HG03025 (cell line): Measurements from ENCODE around the gene SENP8.
"Not testable (repeated sequence)": the region's sequence is repeated elsewhere in the genome, so short reads cannot be mapped to it uniquely, and the experiment has no call there.

Experiments used
- ATAC-seq: cut with Tn5 transposase; IDR thresholded peaks from one replicate; pipeline ENCODE4 v1.9.1; 2021; ENCODE audit warnings: mild to moderate bottlenecking, moderate library complexity; ENCODE audit not compliant: unreplicated experiment, low FRiP score

SENP8 gene

DNA sequence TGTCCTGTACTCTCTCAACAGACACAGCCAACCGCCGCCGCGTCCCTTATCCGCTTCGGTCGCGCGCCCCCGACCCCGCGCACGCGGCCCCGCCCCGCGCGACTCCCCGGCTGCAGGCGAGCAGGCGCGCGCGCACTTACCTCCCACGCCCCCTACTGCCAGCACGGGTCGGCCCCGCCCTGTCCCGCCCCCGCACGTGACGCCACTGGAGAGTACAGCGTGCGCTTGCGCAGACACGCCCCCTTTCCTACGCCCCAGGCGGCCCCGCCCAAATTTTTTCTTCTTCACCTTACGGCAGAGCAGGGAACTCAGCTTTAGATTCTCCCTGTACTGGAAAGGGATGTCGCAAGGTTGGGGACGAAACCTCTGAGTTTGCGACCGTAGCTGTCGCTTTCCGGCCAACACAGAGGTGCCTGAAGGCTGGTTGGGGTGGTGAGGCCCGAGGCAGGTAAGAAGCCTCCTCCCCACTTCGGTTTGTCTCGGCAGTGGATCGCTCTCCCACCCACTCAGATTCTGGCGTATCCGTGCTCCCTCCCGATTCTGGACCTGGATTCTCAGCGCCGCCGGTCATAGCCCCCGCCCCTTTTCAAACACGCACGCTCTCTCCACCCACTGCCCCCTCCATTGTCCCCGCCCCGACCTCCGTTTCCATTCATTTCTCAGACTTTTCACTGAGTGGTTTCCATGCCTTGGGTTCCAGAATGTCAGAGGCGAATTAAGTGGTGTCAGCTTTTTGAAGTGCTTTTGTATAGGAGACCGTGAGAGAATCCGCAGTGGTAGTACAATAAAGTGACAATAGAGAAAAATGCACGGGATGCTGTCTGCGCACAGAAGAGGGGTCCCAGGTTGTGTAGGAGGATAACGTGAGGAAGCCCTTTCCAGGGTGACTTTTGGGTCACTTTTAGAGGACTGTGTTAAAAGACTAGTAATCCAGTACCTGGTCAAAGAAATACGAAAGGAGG lies at the start of gene SENP8, which contains the start of gene MYO9A:
Gene SENP8, plus strand, starts transcription at position 387 of the 962 bp plus-strand sequence. CDS start 21,221 bp downstream, outside the sequence.
Gene MYO9A, minus strand, starts transcription at position 134 of the 962 bp plus-strand sequence. CDS start 71,587 bp downstream, outside the sequence.
- ATAC-seq: peak; percentile 68

DNA sequence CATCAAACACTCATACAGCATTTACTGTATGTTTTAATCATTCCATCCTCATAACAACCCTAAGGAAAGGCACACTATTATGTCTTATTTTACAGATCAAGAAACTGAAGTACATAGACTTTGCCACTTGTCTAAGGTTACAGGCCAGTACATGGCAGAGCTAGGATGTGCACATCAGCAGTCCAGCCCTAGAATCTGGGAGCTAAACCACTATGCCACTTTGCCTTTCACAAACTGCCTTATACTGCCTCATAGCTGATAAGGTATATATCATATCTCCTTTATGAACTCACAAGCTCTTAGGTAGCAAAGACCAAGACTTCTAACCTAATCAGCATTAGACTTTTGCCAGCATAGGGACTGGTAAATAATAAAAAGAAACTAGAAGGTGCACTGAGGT lies 49.3 kb upstream of the SENP8 start:
- ATAC-seq: no peak

DNA sequence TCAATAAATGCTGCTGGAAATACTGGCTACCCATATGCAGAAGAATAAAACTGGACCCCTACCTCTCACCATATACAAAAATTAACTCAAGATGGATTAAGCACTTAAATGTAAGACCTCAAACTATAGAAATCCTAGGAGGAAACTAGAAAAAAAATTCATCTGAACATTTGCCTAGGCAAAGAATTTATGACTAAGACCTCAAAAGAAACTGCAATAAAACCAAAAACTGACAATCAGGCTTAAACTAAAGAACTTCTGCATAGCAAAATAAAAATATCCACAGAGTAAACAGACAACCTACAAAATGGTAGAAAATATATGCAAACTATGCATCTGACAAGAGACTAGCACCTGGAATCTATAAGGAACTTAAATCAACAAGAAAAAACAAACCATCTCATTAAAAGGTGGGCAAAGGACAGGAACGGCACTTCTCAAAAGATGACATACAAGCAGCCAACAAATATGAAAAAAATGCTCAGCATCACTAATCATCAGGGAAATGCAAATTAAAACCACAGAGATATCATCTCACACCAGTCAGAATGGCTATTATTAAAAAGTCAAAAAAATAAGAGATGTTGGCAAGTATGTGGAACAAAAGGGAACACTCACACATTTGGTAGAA lies 47.3 kb upstream of the SENP8 start:
- no peak for ATAC-seq

DNA sequence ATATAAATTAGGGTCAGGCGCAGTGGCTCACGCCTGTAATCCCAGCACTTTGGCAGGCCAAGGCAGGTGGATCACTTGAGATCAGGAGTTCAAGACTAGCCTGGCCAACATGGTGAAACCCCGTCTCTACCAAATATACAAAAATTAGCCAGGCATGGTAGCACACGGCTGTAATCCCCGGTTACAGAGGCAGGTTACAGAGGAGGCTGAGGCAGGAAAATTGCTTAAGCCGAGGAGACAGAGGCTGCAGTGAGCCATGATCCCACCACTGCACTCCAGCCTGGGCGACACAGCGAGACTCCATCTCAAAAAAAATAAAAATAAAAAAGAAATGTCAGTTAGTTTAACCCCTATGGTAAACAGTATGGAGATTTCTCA lies 46.8 kb upstream of the SENP8 start:
- not testable (repeated sequence) for ATAC-seq

DNA sequence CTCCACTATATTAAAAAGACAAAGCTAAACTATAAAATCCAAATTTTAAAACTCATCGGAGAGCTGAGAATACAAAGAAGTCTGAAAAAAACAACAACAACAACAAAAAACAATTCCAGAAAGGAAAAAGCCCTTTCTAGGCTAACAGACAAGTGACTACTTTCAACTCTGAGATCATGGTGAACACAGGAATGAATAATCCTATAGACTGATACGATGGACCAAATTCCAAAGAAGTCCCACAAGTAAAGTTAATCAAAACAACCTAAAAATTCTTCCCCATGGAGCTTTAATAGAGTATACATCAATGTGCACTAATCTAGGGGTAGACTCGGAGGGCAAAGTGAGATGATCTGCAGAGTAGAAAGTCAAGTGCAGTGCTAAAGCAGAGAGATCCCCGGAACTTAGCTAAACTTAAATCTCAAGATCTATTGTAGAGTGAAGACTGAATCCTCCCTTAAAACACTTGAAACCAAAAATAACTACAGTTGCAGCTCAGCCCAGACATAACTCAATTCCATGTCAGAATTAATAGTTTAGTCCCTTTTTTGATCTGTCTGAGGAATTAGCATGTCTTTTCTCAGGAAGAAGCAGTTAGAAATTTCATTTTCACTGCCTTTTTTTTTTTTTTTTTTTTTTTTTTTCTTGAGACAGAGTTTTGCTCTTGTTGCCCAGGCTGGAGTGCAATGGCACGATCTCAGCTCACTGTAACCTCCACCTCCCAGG lies 43.7 kb upstream of the SENP8 start:
- ATAC-seq: no peak

DNA sequence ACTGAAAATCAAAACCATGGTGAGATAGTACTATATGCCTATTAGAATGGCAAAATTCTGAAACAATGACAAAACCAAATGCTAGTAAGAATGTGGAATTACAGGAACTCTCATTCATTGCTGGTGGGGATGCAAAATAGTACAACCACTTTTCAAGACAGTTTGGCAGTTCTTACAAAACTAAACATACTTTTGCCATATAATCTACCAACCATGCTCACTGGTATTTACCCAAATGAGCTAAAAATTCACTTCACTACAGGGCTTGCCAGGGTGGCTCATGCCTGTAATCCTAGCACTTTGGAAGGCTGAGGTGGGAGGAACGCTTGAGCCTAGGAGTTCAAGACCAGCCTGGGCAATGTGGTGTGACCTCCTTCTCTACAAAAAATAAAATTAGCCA lies 40.3 kb upstream of the SENP8 start:
- ATAC-seq: no peak

DNA sequence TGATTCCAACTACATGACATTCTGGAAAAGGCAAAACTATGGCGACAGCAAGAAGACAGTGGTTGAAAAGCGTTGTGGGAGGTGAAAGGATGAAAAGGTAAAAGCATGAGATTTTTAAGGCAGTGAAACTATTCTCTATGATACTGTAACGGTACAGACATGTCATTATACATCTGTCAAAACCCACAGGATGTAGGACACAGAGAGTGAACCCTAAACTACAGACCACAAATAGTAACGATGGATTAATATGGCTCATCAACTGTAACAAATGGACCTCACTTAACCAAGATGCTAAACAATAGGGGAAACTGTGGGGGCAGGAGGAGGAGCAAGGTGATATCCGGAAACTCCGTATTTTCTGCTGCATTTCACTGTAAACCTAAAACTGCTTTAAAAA lies 39.3 kb upstream of the SENP8 start:
- ATAC-seq: no peak

DNA sequence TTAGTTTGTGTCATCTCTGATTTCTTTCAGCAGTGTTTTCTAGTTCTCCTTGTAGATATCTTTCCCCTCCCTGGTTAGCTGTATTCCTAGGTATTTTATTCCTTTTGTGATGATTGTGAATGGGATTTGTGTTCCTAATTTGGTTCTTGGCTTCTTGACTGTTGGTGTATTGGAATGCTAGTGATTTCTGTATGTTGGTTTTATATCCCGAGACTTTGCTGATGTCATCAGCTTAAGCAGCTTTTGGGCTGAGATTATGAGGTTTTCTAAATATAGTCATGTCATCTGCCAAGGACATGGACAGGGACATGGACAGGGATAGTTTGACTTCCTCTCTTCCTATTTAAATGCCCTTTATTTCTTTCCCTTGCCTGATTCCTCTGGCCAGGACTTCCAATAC lies 36.0 kb upstream of the SENP8 start:
- ATAC-seq: no peak

GRCh38 chr15:72086010-72086697 lies 32.0 kb upstream of the SENP8 start:
- no peak for ATAC-seq

DNA sequence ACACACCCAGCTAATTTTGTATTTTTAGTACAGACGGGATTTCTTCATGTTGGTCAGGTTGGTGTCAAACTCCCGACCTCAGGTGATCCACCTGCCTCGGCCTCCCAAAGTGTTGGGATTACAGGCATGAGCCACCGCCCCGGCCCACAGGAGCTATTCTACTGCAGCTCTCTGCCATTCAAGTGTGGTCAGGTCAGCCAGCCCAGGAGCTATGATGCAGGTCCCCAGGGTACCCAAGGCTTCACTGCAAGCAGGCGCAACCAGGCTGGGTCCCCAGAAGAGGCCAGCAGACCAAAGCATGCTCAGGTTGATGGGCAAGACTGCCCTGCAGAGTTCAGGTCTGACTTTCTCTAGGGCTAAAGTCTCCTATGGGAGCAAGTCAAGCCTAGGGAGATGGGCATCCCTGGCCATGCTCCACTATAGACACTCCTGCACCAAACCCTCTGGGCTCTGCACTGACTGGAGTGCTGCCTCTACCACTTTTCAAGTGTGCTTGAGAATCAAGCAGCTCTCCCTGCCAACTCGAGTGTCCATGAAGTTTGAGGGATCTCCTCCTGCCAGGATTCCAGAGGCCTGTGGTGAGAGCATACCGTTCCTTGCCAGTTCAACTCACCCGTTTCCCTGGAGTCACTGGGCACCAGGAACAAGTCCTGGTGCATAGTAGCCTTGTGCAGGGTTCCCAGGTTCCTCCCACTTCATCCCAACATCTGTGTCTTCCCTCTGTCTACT lies 31.1 kb upstream of the SENP8 start:
- no peak for ATAC-seq

DNA sequence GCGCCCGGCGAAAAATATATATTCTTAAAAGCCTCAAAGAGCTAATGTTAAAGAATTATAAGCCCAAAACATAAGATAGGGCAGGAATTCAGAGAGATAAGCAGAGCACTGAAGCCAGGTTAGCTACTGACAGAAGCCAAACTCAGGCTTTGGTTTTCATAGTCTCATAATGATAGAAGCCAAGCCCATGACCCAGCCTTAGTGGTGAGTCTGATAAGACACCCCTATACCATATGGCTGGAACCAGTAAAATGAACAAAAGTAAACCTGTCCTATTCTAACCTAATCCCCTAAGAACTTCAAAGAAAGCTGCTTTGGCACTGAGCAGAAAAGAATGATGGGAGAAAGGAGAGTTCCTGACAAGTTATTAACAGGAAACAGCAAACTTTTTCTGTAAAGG lies 26.2 kb upstream of the SENP8 start:
- ATAC-seq: no peak

GRCh38 chr15:72092691-72093090 lies 25.5 kb upstream of the SENP8 start:
- ATAC-seq: no peak

DNA sequence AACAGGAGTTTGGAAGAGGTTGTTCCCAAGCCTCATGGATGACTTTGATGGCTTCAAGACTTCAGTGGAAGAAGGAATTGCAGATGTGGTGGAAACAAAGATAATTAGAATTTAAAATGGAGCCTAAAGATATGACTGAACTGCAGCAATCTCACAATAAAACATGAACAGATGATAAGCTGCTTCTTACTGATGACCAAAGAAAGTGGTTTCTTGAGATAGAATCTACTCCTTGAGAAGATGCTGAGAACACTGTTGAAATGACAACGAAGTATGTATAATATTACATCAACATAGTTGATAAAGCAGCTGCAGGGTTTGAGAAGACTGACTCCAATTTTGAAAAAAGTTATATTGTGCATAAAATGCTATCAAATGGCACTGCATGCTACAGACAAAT lies 21.4 kb upstream of the SENP8 start:
- ATAC-seq: no peak

GRCh38 chr15:72098040-72098439 lies 20.2 kb upstream of the SENP8 start:
- no peak for ATAC-seq

GRCh38 chr15:72099155-72099554 lies 19.0 kb upstream of the SENP8 start:
- ATAC-seq: no peak

DNA sequence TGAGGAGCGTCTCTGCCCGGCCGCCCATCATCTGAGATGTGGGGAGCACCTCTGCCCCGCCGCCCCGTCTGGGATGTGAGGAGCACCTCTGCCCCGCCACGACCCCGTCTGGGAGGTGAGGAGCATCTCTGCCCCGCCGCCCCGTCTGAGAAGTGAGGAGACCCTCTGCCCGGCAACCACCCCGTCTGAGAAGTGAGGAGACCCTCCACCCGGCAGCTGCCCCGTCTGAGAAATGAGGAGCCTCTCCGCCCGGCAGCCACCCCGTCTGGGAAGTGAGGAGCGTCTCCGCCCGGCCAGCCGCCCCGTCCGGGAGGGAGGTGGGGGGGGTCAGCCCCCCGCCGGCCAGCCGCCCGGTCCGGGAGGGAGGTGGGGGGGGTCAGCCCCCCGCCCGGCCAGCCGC lies 17.7 kb upstream of the SENP8 start:
- ATAC-seq: not testable (repeated sequence)

- no peak for ATAC-seq
Measured at GRCh38 chr15:72105111-72105510, 13.1 kb upstream of the SENP8 start.

DNA sequence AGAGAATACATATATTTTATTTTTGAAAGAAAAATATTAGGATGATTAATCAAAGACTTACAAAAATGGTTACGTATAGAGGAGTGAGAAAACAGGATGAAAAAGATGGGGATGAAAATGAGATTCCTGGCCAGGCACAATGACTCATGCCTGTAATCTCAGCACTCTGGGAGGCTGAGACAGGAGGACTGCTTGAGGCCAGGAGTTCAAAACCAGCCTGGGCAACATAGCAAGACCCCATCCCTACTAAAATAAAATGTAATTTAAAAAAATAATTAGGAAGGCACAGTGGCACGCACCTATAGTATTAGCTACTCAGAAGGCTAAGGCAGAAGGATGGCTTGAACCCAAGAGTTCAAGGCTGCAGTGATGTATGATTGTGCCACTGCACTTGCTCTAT lies 12.1 kb upstream of the SENP8 start:
- no peak for ATAC-seq

DNA sequence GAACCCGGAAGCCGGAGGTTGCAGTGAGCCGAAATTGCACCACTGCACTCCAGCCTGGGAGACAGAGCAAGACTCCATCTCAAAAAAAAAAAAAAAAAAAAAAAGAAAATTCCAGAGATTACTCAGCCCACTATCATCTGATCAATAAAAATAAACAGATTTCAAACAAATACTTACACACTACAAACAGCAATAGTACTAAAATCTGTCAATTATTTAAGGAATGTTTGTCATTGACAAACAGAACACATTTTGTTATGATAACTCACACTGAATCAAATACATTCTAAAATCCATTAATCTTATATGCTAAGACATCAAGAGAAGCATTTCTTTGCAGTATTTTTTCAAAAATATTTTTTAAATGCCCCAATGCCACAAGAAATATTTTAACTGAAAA lies 7.8 kb upstream of the SENP8 start:
- no peak for ATAC-seq

DNA sequence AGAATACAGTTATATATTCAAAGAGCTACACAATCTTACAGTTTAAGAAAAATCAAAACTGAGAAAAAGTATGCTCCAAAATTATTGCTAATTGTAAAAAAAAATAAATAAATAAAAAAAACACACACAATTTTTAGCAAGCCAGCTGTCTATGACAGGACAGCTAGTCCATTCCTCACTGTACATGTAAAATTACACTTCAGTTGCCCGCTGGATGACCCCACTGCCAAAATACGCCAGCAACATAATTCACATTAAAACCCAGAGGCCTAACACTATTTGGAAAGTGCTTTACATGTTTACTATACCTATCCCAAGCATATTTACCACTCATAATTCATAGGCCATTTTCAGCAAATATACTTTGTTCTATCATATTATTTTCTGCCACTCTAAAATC lies 6.1 kb upstream of the SENP8 start:
- ATAC-seq: no peak
